Transverse colon (tissue), 4 donors: ENCODE data around the gene RGS7BP. TPM values are rescaled to one million over a fixed set of nuclear protein-coding genes. Genes with fewer than 3 reads are reported as not detected.
"Not testable (repeated sequence)": the region's sequence is repeated elsewhere in the genome, so short reads cannot be mapped to it uniquely, and the experiment has no call there.

Experiments used
- DNase-seq: peaks from one replicate; pipeline ENCODE4 v3.0.0-alpha.2; 2019
- H3K27ac ChIP-seq, 4 donors: fragments of 200-600 bp; sonication (generic); 2 replicates each; pipeline ENCODE4 v1.5.1; 2016 to 2018; ENCODE audit warnings: inconsistent platforms in 4 of 4
- H3K27me3 ChIP-seq: fragments of 200-600 bp; sonication (generic); 2 replicates; pipeline ENCODE4 v1.5.1; 2017; ENCODE audit warnings: inconsistent platforms
- H3K36me3 ChIP-seq, 4 donors: fragments of 200-600 bp; sonication (generic); 2 replicates each; pipeline ENCODE4 v1.5.1; 2017 to 2019; ENCODE audit warnings: inconsistent platforms in 4 of 4
- H3K4me1 ChIP-seq, 4 donors: fragments of 200-600 bp; sonication (generic); 2 replicates each; pipeline ENCODE4 v1.5.1; 2017 to 2020; ENCODE audit warnings: inconsistent platforms in 4 of 4
- H3K4me3 ChIP-seq, 4 donors: fragments of 200-600 bp; sonication (generic); 1 replicate in 1 of 4; 2 replicates in 3 of 4; pipeline versions ENCODE4 v1.5.1 to v1.6.1; 2017 to 2019; ENCODE audit warnings: inconsistent platforms in 4 of 4
- H3K9me3 ChIP-seq, 2 donors: fragments of 200-600 bp; sonication (generic); 2 replicates each; pipeline ENCODE4 v1.5.1; 2017 to 2019; ENCODE audit warnings: inconsistent platforms in 2 of 2
- EP300 ChIP-seq: sonication (generic); formaldehyde crosslinking; IDR thresholded peaks from one replicate; pipeline ENCODE4 v1.6.1; 2017; ENCODE audit warnings: antibody characterized with exemption, low read depth
- POLR2A ChIP-seq: fragments of 450-650 bp; IDR thresholded peaks from one replicate; pipeline ENCODE4 v1.6.1; 2016; ENCODE audit warnings: antibody characterized with exemption, mild to moderate bottlenecking, moderate library complexity
- POLR2AphosphoS5 ChIP-seq, 3 donors: sonication (generic); formaldehyde crosslinking; IDR thresholded peaks; one replicate each; pipeline ENCODE4 v1.6.1; 2016; ENCODE audit warnings: antibody characterized with exemption in 3 of 3
- WGBS, 2 donors: methylation state at CpG; one replicate each; pipeline ENCODE4 v1.1.5; 2018; ENCODE audit warnings: low coverage in 1 of 2; 5-methylcytosine and 5-hydroxymethylcytosine counted together
- in situ Hi-C, 4 donors: fragments of 200-750 bp; cut with MboI; loops; one replicate each; pipeline versions ENCODE4 v1.15.0 to v1.15.1; 2017; ENCODE audit warnings: low sequenced_read_pairs in 3 of 4, low pct_ligation_motif_present in 1 of 4, low pct_unique_long_range_greater_than_20kb in 1 of 4
- intact Hi-C: fragments of 100-400 bp; cut with DNase I; formaldehyde crosslinking; loops from one replicate; pipeline ENCODE4 v1.15.1; 2023; ENCODE audit warnings: low total_unique reads
- total RNA-seq, 4 donors: library from RNA; depleted of rRNA; stranded (reverse); fragments of >200 nt; gene quantifications; one replicate each; pipeline ENCODE4 v1.1.0, GENCODE V29; 2016
- TF ChIP-seq, protein P1 (sequence below), 5 experiments: fragments of 200-600 bp in 3 of 5; fragments of 450-650 bp in 2 of 5; sonication (generic) in 3 of 5; IDR thresholded peaks; 1 replicate in 2 of 5; 2 replicates in 3 of 5; pipeline ENCODE4 v1.5.1; 2016 to 2017; ENCODE audit warnings: antibody characterized with exemption in 5 of 5, inconsistent platforms in 3 of 5, mild to moderate bottlenecking in 2 of 5, moderate library complexity in 1 of 5

Gene RGS7BP
- total RNA-seq, 4 donors from 2014 or later: 0.40 to 1.9 (median 0.41) TPM; not detected in 1

- intact Hi-C loops (no loop called here), in situ Hi-C loops (no loop called here)
- DNase-seq: no peak
- Histone ChIP-seq H3K27me3 (no peaks in the 10 kb centered on the region), H3K4me3 (no peak overlapping the region), H3K4me1 (no peaks in the 10 kb centered on the region), H3K9me3 (no peaks in the 10 kb centered on the region), H3K27ac (no peak overlapping the region), H3K36me3 (no peaks in the 10 kb centered on the region)
- WGBS, 2 donors: 4 to 7% methylated on average over 2 of the region's 2 CpGs
- TF ChIP-seq, protein P1, sequence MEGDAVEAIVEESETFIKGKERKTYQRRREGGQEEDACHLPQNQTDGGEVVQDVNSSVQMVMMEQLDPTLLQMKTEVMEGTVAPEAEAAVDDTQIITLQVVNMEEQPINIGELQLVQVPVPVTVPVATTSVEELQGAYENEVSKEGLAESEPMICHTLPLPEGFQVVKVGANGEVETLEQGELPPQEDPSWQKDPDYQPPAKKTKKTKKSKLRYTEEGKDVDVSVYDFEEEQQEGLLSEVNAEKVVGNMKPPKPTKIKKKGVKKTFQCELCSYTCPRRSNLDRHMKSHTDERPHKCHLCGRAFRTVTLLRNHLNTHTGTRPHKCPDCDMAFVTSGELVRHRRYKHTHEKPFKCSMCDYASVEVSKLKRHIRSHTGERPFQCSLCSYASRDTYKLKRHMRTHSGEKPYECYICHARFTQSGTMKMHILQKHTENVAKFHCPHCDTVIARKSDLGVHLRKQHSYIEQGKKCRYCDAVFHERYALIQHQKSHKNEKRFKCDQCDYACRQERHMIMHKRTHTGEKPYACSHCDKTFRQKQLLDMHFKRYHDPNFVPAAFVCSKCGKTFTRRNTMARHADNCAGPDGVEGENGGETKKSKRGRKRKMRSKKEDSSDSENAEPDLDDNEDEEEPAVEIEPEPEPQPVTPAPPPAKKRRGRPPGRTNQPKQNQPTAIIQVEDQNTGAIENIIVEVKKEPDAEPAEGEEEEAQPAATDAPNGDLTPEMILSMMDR (IDR thresholded peaks at IDR 0.05): no peak
- no peak for TF ChIP-seq POLR2AphosphoS5 (IDR thresholded peaks at IDR 0.05)
- TF ChIP-seq POLR2A: no peak
- TF ChIP-seq EP300: no peak
These were observed 26.4 kb downstream of the RGS7BP start for GRCh38 chr5:64532212-64532611.

- no peak for DNase-seq
- H3K4me3 ChIP-seq: no peak overlapping the region
- no peaks in the 10 kb centered on the region for H3K27me3 ChIP-seq
- H3K27ac ChIP-seq: no peak overlapping the region
- TF ChIP-seq POLR2A (no peak), POLR2AphosphoS5 (IDR thresholded peaks at IDR 0.05) (no peak), EP300 (no peak)
- TF ChIP-seq, protein P1 (IDR thresholded peaks at IDR 0.05): no peak
- intact Hi-C loops (no loop called here), in situ Hi-C loops (no loop called here)
- WGBS, 2 donors: 78 to 86% methylated on average over 2 of the region's 2 CpGs
- H3K9me3 ChIP-seq: no peaks in the 10 kb centered on the region
- H3K36me3 ChIP-seq: no peaks in the 10 kb centered on the region
- no peaks in the 10 kb centered on the region for H3K4me1 ChIP-seq
These were observed 26.8 kb downstream of the RGS7BP start for GRCh38 chr5:64532657-64533056.

GRCh38 chr5:64534033-64534432 is 28.2 kb downstream of the RGS7BP start:
- H3K27me3 ChIP-seq: no peaks in the 10 kb centered on the region
- no peak overlapping the region for H3K27ac ChIP-seq
- DNase-seq: no peak
- H3K4me3 ChIP-seq: no peak overlapping the region
- WGBS, 2 donors: 70 to 89% methylated on average over 3 of the region's 3 CpGs
- H3K36me3 ChIP-seq: no peaks in the 10 kb centered on the region
- no peaks in the 10 kb centered on the region for H3K9me3 ChIP-seq
- in situ Hi-C loops (no loop called here), intact Hi-C loops (no loop called here)
- TF ChIP-seq POLR2AphosphoS5 (IDR thresholded peaks at IDR 0.05) (no peak), POLR2A (no peak)
- TF ChIP-seq, protein P1 (IDR thresholded peaks at IDR 0.05): no peak
- H3K4me1 ChIP-seq: no peaks in the 10 kb centered on the region

GRCh38 chr5:64557911-64558310 is 52.1 kb downstream of the RGS7BP start:
- in situ Hi-C loops: no loop called here
- WGBS, 2 donors: 63 to 80% methylated on average over 2 of the region's 2 CpGs
- no peaks in the 10 kb centered on the region for H3K9me3 ChIP-seq

DNA sequence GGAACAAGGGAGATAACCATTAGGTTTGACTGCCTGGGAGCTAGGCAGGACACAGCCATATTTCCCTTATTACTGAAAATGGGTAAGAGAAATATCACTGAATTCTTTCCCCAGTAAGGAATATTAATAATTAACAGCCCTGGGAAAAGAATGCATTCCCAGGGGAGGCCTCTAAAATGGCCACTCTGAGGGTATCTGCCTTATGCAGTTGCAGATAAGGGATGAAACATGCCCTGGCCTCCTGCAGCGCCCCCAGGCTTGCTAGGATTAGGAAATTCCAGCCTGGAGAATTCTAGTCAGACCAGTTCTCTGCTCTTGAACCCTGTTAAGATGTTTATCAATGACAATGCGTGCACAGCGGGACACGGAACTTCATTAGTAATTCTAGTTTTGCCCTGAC is 52.8 kb downstream of the RGS7BP start:
- WGBS, 2 donors: 63 to 94% methylated on average over 3 to 4 of the region's 4 CpGs
- intact Hi-C loops, H3K27ac ChIP-seq, in situ Hi-C loops, H3K9me3 ChIP-seq, H3K36me3 ChIP-seq, H3K27me3 ChIP-seq, H3K4me3 ChIP-seq, DNase-seq, H3K4me1 ChIP-seq: not testable (repeated sequence)

More at GRCh38 chr5:64557911-64558310, 52.1 kb downstream of the RGS7BP start:
- no peaks in the 10 kb centered on the region for H3K36me3 ChIP-seq
- no peak overlapping the region for H3K4me3 ChIP-seq
- no peaks in the 10 kb centered on the region for H3K27me3 ChIP-seq
- H3K4me1 ChIP-seq: no peaks in the 10 kb centered on the region
- intact Hi-C loops: no loop called here
- TF ChIP-seq POLR2AphosphoS5 (IDR thresholded peaks at IDR 0.05): no peak
- TF ChIP-seq, protein P1 (IDR thresholded peaks at IDR 0.05): no peak
- no peak for TF ChIP-seq POLR2A
- no peak for TF ChIP-seq EP300
- no peak overlapping the region for H3K27ac ChIP-seq
- no peak for DNase-seq
